OCI-LY7 (cell line): Measurements from ENCODE around the gene TLL2.

Source experiments
- CTCF ChIP-seq: fragments of 200-600 bp; sonication (generic); conservative IDR thresholded peaks from 2 replicates; pipeline ENCODE4 v1.5.1; 2014; ENCODE audit warnings: mild to moderate bottlenecking, antibody characterized with exemption, low read length, moderate library complexity, mixed read lengths
- EZH2phosphoT487 ChIP-seq: fragments of 200-600 bp; sonication (generic); IDR thresholded peaks from 2 replicates; pipeline ENCODE4 v1.6.1; 2018; ENCODE audit warnings: low read depth, borderline replicate concordance, mild to moderate bottlenecking, mixed run types, antibody characterized with exemption, low read length, moderate library complexity, mixed read lengths

GRCh38 chr10:96324447-96324846 lies 189.3 kb downstream of the TLL2 start:
- TF ChIP-seq CTCF (peak; percentile 58), EZH2phosphoT487 (no peak)
